ENCODE measurements around the gene AKAP6. TPM values are rescaled to one million over a fixed set of nuclear protein-coding genes. Genes with fewer than 3 reads are reported as not detected.

Gene AKAP6
- total RNA-seq, 1 experiment from 2014 or later = 1.1 TPM

DNA sequence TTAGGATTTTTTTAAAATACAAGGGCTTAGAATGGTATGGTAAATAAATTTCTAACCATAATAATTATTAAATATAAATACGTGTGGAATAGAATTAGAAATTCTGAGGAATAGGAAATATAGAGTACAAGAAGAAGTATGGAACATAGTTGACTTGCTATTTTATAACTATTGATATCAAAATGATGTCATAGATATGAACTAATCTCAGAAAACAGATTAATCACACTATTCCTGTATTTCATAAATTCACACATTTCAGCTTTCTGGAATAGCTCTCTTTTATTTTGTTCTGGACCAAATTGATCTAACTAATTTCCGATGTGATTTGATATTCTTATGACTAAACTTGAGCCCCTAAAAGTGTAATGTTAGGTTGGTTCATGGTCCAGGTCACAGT, 372.4 kb downstream of the AKAP6 start:
- H3K18ac ChIP-seq (ENCODE audit: insufficient read length, low read depth, low read length) = no peak overlapping the region
- no peak overlapping the region for H2BK20ac ChIP-seq (ENCODE audit: low read depth, low read length, poor library complexity, severe bottlenecking)
- no peak overlapping the region for H3K56ac ChIP-seq (ENCODE audit: insufficient read length, low read depth, low read length)
- TF ChIP-seq, protein P1, sequence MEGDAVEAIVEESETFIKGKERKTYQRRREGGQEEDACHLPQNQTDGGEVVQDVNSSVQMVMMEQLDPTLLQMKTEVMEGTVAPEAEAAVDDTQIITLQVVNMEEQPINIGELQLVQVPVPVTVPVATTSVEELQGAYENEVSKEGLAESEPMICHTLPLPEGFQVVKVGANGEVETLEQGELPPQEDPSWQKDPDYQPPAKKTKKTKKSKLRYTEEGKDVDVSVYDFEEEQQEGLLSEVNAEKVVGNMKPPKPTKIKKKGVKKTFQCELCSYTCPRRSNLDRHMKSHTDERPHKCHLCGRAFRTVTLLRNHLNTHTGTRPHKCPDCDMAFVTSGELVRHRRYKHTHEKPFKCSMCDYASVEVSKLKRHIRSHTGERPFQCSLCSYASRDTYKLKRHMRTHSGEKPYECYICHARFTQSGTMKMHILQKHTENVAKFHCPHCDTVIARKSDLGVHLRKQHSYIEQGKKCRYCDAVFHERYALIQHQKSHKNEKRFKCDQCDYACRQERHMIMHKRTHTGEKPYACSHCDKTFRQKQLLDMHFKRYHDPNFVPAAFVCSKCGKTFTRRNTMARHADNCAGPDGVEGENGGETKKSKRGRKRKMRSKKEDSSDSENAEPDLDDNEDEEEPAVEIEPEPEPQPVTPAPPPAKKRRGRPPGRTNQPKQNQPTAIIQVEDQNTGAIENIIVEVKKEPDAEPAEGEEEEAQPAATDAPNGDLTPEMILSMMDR (conservative IDR thresholded peaks at IDR 0.05) = no peak
- H2BK15ac ChIP-seq (ENCODE audit: low read depth, low read length) = no peak overlapping the region
- no peaks in the 10 kb centered on the region for H3K4me1 ChIP-seq (ENCODE audit: insufficient read depth, low read length)
- no peak overlapping the region for H3K23ac ChIP-seq (ENCODE audit: insufficient read length, low read depth, low read length)
- Mint-ChIP-seq H3K36me3 (ENCODE audit: insufficient read depth in 1 of 3, low read depth in 3 of 3) (no peaks in the 10 kb centered on the region), H3K9me3 (no peaks in the 10 kb centered on the region), H3K27ac (no peak overlapping the region), H3K4me1 (peaks cover 4 to 8% of the 10 kb centered on the region in 2 experiments), H3K4me3 (no peak overlapping the region), H3K27me3 (ENCODE audit: low read depth) (no peaks in the 10 kb centered on the region)
- no peak overlapping the region for H3K27ac ChIP-seq (ENCODE audit: insufficient read length, low read depth, low read length)
- DNase-seq = no peak
- no peaks in the 10 kb centered on the region for H3K79me2 ChIP-seq (ENCODE audit: insufficient read depth, low read length)
- WGBS (ENCODE audit: extremely low coverage, insufficient read length, low lambda C conversion rate) = no CpG with 5 or more reads among the region's 2 CpGs
- H2BK12ac ChIP-seq (ENCODE audit: insufficient read length, low read depth, low read length) = no peak overlapping the region
- H3K23me2 ChIP-seq (ENCODE audit: insufficient read length, low read depth, low read length, poor library complexity, severe bottlenecking) = no peaks in the 10 kb centered on the region
- H2AFZ ChIP-seq (ENCODE audit: low read length) = no peak overlapping the region
- no peaks in the 10 kb centered on the region for H3K9me3 ChIP-seq (ENCODE audit: control insufficient read depth, low read depth, low read length)
- H3K79me1 ChIP-seq (ENCODE audit: insufficient read depth, low read depth, low read length, poor library complexity, severe bottlenecking) = no peaks in the 10 kb centered on the region
- no peak overlapping the region for H2BK5ac ChIP-seq (ENCODE audit: insufficient read length, low read length)
- no peak overlapping the region for H4K8ac ChIP-seq (replicated peaks; ENCODE audit: insufficient read length, low read depth, low read length)
- H4K20me1 ChIP-seq (ENCODE audit: control insufficient read depth, insufficient read depth, insufficient read length) = no peaks in the 10 kb centered on the region
- no peak overlapping the region for H4K5ac ChIP-seq (ENCODE audit: insufficient read length, low read depth, low read length)
- no peak overlapping the region for H2AK5ac ChIP-seq (ENCODE audit: insufficient read length, low read length)
- no peaks in the 10 kb centered on the region for H3K27me3 ChIP-seq (ENCODE audit: insufficient read depth, low read length)
- no peak overlapping the region for H3K4me2 ChIP-seq (ENCODE audit: insufficient read depth, insufficient read length, low read length)
- no peak overlapping the region for H3K14ac ChIP-seq (ENCODE audit: insufficient read depth, low read length)
- no peak overlapping the region for H2BK120ac ChIP-seq (ENCODE audit: low read depth, low read length, poor library complexity, severe bottlenecking)
- H3K4ac ChIP-seq (ENCODE audit: low read depth, low read length) = no peak overlapping the region
- H3K9ac ChIP-seq (ENCODE audit: extremely low read depth, insufficient read length, low read length) = no peak overlapping the region
- no peak overlapping the region for H3T11ph ChIP-seq (ENCODE audit: low read length)
- H4K91ac ChIP-seq (ENCODE audit: insufficient read length, low read depth, low read length) = no peak overlapping the region

Measured in H9 (cell line).